GM19468 (cell line): ENCODE data around the gene LRRC8C.
"Not testable (repeated sequence)": the region's sequence is repeated elsewhere in the genome, so short reads cannot be mapped to it uniquely, and the experiment has no call there.

Source experiments
- ATAC-seq: cut with Tn5 transposase; IDR thresholded peaks from one replicate; pipeline ENCODE4 v1.9.1; 2021; ENCODE audit warnings: mild to moderate bottlenecking, moderate library complexity, moderate number of reproducible peaks; ENCODE audit not compliant: unreplicated experiment; ENCODE audit errors: extremely low read depth

LRRC8C gene

GRCh38 chr1:89698624-89699023 is 65.7 kb downstream of the LRRC8C start:
- ATAC-seq: no peak

- no peak for ATAC-seq
Measured at GRCh38 chr1:89699451-89699986, 66.6 kb downstream of the LRRC8C start.

GRCh38 chr1:89701746-89702241 is 68.9 kb downstream of the LRRC8C start:
- no peak for ATAC-seq

GRCh38 chr1:89702520-89703045 is 69.7 kb downstream of the LRRC8C start:
- ATAC-seq: no peak

- ATAC-seq: no peak
Measured at GRCh38 chr1:89703469-89703868, 70.5 kb downstream of the LRRC8C start.

GRCh38 chr1:89704014-89704413 is 71.1 kb downstream of the LRRC8C start:
- no peak for ATAC-seq

- not testable (repeated sequence) for ATAC-seq
Measured at GRCh38 chr1:89704885-89705284, 72.0 kb downstream of the LRRC8C start.

- peak; percentile 45 for ATAC-seq
Measured at GRCh38 chr1:89705901-89706699, 73.2 kb downstream of the LRRC8C start.

GRCh38 chr1:89706700-89707012 is 73.7 kb downstream of the LRRC8C start:
- peak; percentile 22 for ATAC-seq

GRCh38 chr1:89708751-89709375 is 75.9 kb downstream of the LRRC8C start:
- ATAC-seq: no peak

- ATAC-seq: no peak
Measured at GRCh38 chr1:89710498-89711139, 77.7 kb downstream of the LRRC8C start.

- no peak for ATAC-seq
Measured at GRCh38 chr1:89711140-89711778, 78.3 kb downstream of the LRRC8C start.

GRCh38 chr1:89712420-89712819 is 79.5 kb downstream of the LRRC8C start:
- ATAC-seq: no peak

GRCh38 chr1:89715677-89716076 is 82.8 kb downstream of the LRRC8C start:
- ATAC-seq: no peak

- peak; percentile 84 for ATAC-seq
Measured at GRCh38 chr1:89719502-89720306, 86.8 kb downstream of the LRRC8C start.

- ATAC-seq: no peak
Measured at GRCh38 chr1:89720839-89721238, 87.9 kb downstream of the LRRC8C start.

- no peak for ATAC-seq
Measured at GRCh38 chr1:89721351-89721750, 88.4 kb downstream of the LRRC8C start.

GRCh38 chr1:89723144-89723543 is 90.2 kb downstream of the LRRC8C start:
- ATAC-seq: no peak

- no peak for ATAC-seq
Measured at GRCh38 chr1:89723863-89724262, 90.9 kb downstream of the LRRC8C start.
